Measurements from ENCODE around the gene OR6B1.

The OR6B1 gene

DNA sequence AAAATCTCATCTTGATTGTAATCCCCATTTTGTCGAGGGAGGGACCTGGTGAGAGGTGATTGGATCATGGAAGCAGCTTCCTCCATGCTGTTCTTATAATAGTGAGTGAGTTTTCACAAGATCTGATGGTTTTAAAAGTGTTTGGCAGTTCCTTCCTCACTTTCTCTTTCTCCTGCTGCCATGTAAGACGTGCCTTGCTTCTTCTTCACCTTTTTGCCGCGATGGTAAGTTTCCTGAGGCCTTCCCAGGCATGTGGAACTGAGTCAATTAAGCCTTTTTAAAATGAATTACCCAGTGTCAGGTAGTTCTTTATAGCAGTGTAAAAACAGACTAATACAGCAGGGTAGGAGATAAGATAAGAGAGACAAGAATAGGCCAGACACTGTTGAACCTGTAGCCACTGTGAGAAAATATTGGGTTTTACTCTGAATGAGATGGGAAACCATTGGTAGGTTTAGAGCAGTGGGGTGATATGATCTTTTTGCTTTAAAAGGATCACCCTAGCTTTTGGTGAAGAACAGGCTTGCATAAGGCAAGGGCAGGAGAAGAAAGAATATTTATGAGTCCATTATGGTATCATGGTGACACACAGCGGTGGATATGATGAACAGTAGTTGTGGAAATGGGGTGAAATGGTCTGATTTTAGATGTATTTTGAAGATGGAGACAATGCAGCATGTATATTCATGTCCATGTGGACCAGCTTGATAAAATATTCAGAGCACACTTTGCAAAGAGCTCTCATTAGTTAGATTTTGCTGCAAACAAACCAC is 11.5 kb downstream of the OR6B1 start:
- Histone ChIP-seq H3K4me1 (no peaks in the 10 kb centered on the region), H3K4me3 (no peak overlapping the region), H3K36me3 (no peaks in the 10 kb centered on the region), H3K27me3 (no peaks in the 10 kb centered on the region), H3K27ac (no peak overlapping the region), H3K9me3 (no peaks in the 10 kb centered on the region)
- no peak for DNase-seq
- TF ChIP-seq, protein P1, sequence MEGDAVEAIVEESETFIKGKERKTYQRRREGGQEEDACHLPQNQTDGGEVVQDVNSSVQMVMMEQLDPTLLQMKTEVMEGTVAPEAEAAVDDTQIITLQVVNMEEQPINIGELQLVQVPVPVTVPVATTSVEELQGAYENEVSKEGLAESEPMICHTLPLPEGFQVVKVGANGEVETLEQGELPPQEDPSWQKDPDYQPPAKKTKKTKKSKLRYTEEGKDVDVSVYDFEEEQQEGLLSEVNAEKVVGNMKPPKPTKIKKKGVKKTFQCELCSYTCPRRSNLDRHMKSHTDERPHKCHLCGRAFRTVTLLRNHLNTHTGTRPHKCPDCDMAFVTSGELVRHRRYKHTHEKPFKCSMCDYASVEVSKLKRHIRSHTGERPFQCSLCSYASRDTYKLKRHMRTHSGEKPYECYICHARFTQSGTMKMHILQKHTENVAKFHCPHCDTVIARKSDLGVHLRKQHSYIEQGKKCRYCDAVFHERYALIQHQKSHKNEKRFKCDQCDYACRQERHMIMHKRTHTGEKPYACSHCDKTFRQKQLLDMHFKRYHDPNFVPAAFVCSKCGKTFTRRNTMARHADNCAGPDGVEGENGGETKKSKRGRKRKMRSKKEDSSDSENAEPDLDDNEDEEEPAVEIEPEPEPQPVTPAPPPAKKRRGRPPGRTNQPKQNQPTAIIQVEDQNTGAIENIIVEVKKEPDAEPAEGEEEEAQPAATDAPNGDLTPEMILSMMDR (IDR thresholded peaks at IDR 0.05) = no peak
- intact Hi-C loops (cut with DNase I; ENCODE audit: low total_unique reads) = no loop called here

DNA sequence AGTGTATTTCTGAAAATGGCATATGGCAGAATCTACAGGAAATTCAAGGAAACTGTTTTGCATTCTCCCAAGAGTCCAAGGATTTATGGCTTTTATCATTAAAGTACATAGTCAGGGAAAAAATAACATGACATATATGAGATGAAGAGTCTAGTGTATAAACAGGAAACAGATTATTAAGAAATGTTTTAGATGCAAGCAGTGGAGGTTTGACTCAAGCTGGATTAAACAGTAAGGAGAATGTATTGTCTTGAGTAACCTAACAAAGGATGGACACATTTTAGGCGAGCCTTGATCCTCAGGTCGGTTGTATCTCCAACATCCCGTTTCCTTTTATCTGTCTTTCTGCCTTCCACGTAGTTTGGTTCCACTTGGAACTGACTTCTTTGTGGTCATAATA is 17.9 kb downstream of the OR6B1 start:
- Histone ChIP-seq H3K9me3 (no peaks in the 10 kb centered on the region), H3K27ac (no peak overlapping the region), H3K27me3 (no peaks in the 10 kb centered on the region), H3K4me3 (no peak overlapping the region), H3K36me3 (no peaks in the 10 kb centered on the region), H3K4me1 (peaks cover 0 to 7% (median 0%) of the 10 kb centered on the region in 4 donors)
- no peak for DNase-seq
- intact Hi-C loops (cut with DNase I; ENCODE audit: low total_unique reads) = no loop called here
- TF ChIP-seq, protein P1 (IDR thresholded peaks at IDR 0.05) = no peak

DNA sequence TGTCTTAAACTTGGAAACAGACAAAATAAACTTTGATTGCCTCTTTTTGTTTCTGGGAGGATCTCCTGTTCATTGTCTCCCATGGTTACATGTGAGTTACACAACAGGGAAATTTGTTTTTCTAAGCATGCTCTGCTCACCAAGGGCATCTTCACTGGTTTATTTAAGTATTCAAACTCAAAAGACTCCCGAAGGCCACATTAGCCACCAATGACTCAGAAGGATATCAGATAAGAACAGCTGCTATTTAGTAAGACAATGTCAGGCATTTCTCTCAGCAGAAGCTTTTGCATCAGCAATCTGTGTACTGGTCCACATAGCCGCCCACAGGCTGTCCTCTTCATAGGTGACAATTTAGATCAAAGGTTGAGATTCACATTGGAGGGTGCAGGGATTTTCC is 19.3 kb downstream of the OR6B1 start:
- Histone ChIP-seq H3K9me3 (no peaks in the 10 kb centered on the region), H3K36me3 (no peaks in the 10 kb centered on the region), H3K27ac (no peak overlapping the region), H3K27me3 (no peaks in the 10 kb centered on the region), H3K4me3 (no peak overlapping the region), H3K4me1 (peaks cover 0 to 7% (median 0%) of the 10 kb centered on the region in 4 donors)
- TF ChIP-seq, protein P1 (IDR thresholded peaks at IDR 0.05) = no peak
- peak in 1 of 2 donors; percentile 30 for DNase-seq
- intact Hi-C loops (cut with DNase I; ENCODE audit: low total_unique reads) = no loop called here

DNA sequence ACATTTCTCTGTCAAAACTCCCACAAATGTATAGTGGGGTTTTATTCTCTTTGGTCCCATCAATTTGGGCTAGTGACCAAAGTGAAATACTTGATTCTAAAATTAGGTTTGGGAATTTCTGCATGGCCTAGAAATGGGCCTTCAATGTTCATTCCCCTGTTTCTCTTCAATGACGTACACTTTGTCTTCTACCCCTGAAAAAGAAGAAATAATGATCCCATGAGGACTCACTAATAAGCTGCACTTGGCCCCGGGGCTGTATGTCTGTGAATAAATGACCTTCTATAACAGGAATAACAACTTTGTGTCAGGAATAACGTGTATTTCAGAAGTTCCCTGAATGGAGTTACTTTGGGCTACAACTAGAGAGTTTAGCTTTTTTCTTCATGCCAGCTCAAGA is 20.2 kb downstream of the OR6B1 start:
- Histone ChIP-seq H3K4me3 (no peak overlapping the region), H3K4me1 (peaks cover 0 to 7% (median 0%) of the 10 kb centered on the region in 4 donors), H3K36me3 (no peaks in the 10 kb centered on the region), H3K27ac (no peak overlapping the region), H3K27me3 (no peaks in the 10 kb centered on the region), H3K9me3 (no peaks in the 10 kb centered on the region)
- TF ChIP-seq, protein P1 (IDR thresholded peaks at IDR 0.05) = no peak
- DNase-seq = no peak
- intact Hi-C loops (cut with DNase I; ENCODE audit: low total_unique reads) = no loop called here

DNA sequence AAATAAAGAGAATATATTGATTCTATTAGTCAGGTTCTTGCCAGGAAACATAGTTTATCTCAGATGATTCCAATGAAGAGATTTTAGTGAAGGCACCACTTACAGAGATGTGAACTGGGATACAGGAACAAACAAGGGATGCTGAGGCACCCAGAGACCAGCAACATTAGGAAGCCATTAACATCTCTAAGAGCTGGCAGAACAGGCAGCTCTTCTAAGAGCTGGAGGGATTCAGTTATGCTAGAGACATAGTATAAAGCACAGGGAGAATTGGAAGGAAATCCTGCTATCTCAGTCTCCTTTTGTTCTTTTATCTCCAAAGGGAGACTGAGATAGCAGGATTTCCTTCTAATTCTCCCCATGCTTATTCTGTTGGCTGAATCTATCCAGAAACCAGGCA is 22.0 kb downstream of the OR6B1 start:
- no peak overlapping the region for H3K27ac ChIP-seq
- intact Hi-C loops (cut with DNase I; ENCODE audit: low total_unique reads) = no loop called here
- no peak for DNase-seq
- TF ChIP-seq, protein P1 (IDR thresholded peaks at IDR 0.05) = no peak
- no peaks in the 10 kb centered on the region for H3K36me3 ChIP-seq
- H3K4me1 ChIP-seq = peaks cover 0 to 7% (median 0%) of the 10 kb centered on the region in 4 donors
- H3K4me3 ChIP-seq = no peak overlapping the region
- H3K9me3 ChIP-seq = no peaks in the 10 kb centered on the region
- no peaks in the 10 kb centered on the region for H3K27me3 ChIP-seq

All from tibial artery (tissue), 4 donors.